Prostate gland (tissue), 2 donors: ENCODE results near the gene CEBPZOS. TPM values are rescaled to one million over a fixed set of nuclear protein-coding genes. Genes with fewer than 3 reads are reported as not detected.

ENCODE experiments used
- DNase-seq: peaks from one replicate; pipeline ENCODE4 v3.0.0-alpha.2; 2019; ENCODE audit warnings: low spot score
- H3K27ac ChIP-seq, 2 donors: fragments of 200-600 bp; sonication (generic); 2 replicates each; pipeline ENCODE4 v1.5.1; 2017 to 2019
- H3K27me3 ChIP-seq: fragments of 200-600 bp; sonication (generic); replicated peaks from 2 replicates; pipeline ENCODE4 v1.5.1; 2019; ENCODE audit not compliant: insufficient read depth
- H3K36me3 ChIP-seq, 2 donors: fragments of 200-600 bp; sonication (generic); 1 replicate in 1 of 2; 2 replicates in 1 of 2; pipeline versions ENCODE4 v1.5.1 to v1.8.1; 2017 to 2019
- H3K4me1 ChIP-seq: fragments of 200-600 bp; sonication (generic); replicated peaks from 2 replicates; pipeline ENCODE4 v1.5.1; 2019
- H3K4me3 ChIP-seq, 2 donors: fragments of 200-600 bp; sonication (generic); 2 replicates each; pipeline ENCODE4 v1.5.1; 2017 to 2019
- H3K9me3 ChIP-seq: fragments of 200-600 bp; sonication (generic); 2 replicates; pipeline ENCODE4 v1.5.1; 2017
- CTCF ChIP-seq, 4 experiments: fragments of 200-600 bp in 2 of 4; fragments of 450-650 bp in 2 of 4; sonication (generic) in 2 of 4; IDR thresholded peaks; 1 replicate in 3 of 4; 2 replicates in 1 of 4; pipeline ENCODE4 v1.5.1; 2016 to 2019; ENCODE audit warnings: antibody characterized with exemption in 4 of 4, mild to moderate bottlenecking in 2 of 4, moderate library complexity in 2 of 4
- POLR2A ChIP-seq: fragments of 450-650 bp; IDR thresholded peaks from one replicate; pipeline ENCODE4 v1.6.1; 2016; ENCODE audit warnings: antibody characterized with exemption, mild to moderate bottlenecking
- POLR2AphosphoS5 ChIP-seq: sonication (generic); formaldehyde crosslinking; IDR thresholded peaks from one replicate; pipeline ENCODE4 v1.6.1; 2017; ENCODE audit warnings: antibody characterized with exemption
- WGBS: methylation state at CpG from one replicate; pipeline ENCODE4 v1.1.5; 2018; 5-methylcytosine and 5-hydroxymethylcytosine counted together
- intact Hi-C: fragments of 100-400 bp; cut with DNase I; formaldehyde crosslinking; loops from one replicate; pipeline ENCODE4 v1.14.2; 2022
- total RNA-seq, 2 donors: library from RNA; depleted of rRNA; stranded (reverse); fragments of >200 nt; gene quantifications; one replicate each; pipeline ENCODE4 v1.1.0, GENCODE V29; 2016

Gene CEBPZOS
- total RNA-seq, 2 donors from 2014 or later: 24.3 to 45.2 TPM

GRCh38 chr2:37250869-37251740, 54.8 kb downstream of the CEBPZOS start:
- Histone ChIP-seq H3K27ac (no peak overlapping the region), H3K9me3 (no peaks in the 10 kb centered on the region), H3K27me3 (no peaks in the 10 kb centered on the region), H3K36me3 (peaks cover 3% of the 10 kb centered on the region in 2 donors), H3K4me3 (no peak overlapping the region), H3K4me1 (no peaks in the 10 kb centered on the region)
- DNase-seq: no peak
- TF ChIP-seq CTCF (IDR thresholded peaks at IDR 0.05) (no peak), POLR2AphosphoS5 (no peak), POLR2A (no peak)
- WGBS: 72% methylated on average over 5 of the region's 5 CpGs
- intact Hi-C loops: no loop called here

Other genes with a start within 250 kb of the CEBPZOS start
- 10 to 100 TPM; 15.0 to 32.3 TPM for gene STRN, start 230.0 kb upstream of the CEBPZOS start, total RNA-seq
- 10 to 100 TPM; 31.1 to 37.4 TPM for gene HEATR5B, start 112.1 kb upstream of the CEBPZOS start, total RNA-seq
- 10 to 100 TPM in 1 of 2 donors, 1 to 10 TPM in 1; 4.7 to 12.6 TPM for gene GPATCH11, start 112.0 kb upstream of the CEBPZOS start, total RNA-seq
- 10 to 100 TPM; 20.8 to 32.1 TPM for gene EIF2AK2, start 39.5 kb upstream of the CEBPZOS start, total RNA-seq
- gene SULT6B1, start 7.8 kb upstream of the CEBPZOS start, total RNA-seq: not detected
- 10 to 100 TPM; 27.5 to 35.4 TPM for gene CEBPZ, start 35.1 kb downstream of the CEBPZOS start, total RNA-seq
- gene NDUFAF7, start 35.2 kb downstream of the CEBPZOS start, total RNA-seq: 10 to 100 TPM; 12.8 to 25.7 TPM
- 10 to 100 TPM; 20.3 to 41.4 TPM for gene PRKD3, start 128.3 kb downstream of the CEBPZOS start, total RNA-seq
- 10 to 100 TPM in 1 of 2 donors, 1 to 10 TPM in 1; 5.3 to 11.7 TPM for gene QPCT, start 148.1 kb downstream of the CEBPZOS start, total RNA-seq